ENCODE measurements around the gene ZBTB18.
"Not testable (repeated sequence)": the region's sequence is repeated elsewhere in the genome, so short reads cannot be mapped to it uniquely, and the experiment has no call there.

The ZBTB18 gene

GRCh38 chr1:244044423-244044822, 6.7 kb upstream of the ZBTB18 start:
- DNase-seq: no peak

- DNase-seq: not testable (repeated sequence)
These were observed 4.8 kb upstream of the ZBTB18 start for GRCh38 chr1:244046254-244046653.

GRCh38 chr1:244046907-244047611, 4.0 kb upstream of the ZBTB18 start:
- DNase-seq: peak; percentile 18

GRCh38 chr1:244047621-244048255, 3.3 kb upstream of the ZBTB18 start:
- DNase-seq: peak; percentile 84

- DNase-seq: peak; percentile 97
These were observed 2.6 kb upstream of the ZBTB18 start for GRCh38 chr1:244048256-244049161.

GRCh38 chr1:244049162-244050013, 1.7 kb upstream of the ZBTB18 start:
- peak; percentile 48 for DNase-seq

GRCh38 chr1:244050014-244050834, 859 bp upstream of the ZBTB18 start:
- DNase-seq: peak; percentile 58

- peak; percentile 70 for DNase-seq
These were observed 1.1 kb downstream of the ZBTB18 start for GRCh38 chr1:244052016-244052727.

- DNase-seq: peak; percentile 38
These were observed 1.7 kb downstream of the ZBTB18 start for GRCh38 chr1:244052728-244053312.

GRCh38 chr1:244053831-244054230, 2.7 kb downstream of the ZBTB18 start:
- no peak for DNase-seq

GRCh38 chr1:244054247-244054923, 3.3 kb downstream of the ZBTB18 start:
- DNase-seq: no peak

- DNase-seq: no peak
These were observed 3.8 kb downstream of the ZBTB18 start for GRCh38 chr1:244054924-244055263.

- DNase-seq: no peak
These were observed 5.5 kb downstream of the ZBTB18 start for GRCh38 chr1:244056577-244056976.

GRCh38 chr1:244057474-244058385, 6.6 kb downstream of the ZBTB18 start:
- DNase-seq: no peak

GRCh38 chr1:244060117-244060516, 9.0 kb downstream of the ZBTB18 start:
- DNase-seq: no peak

GRCh38 chr1:244060686-244061085, 9.6 kb downstream of the ZBTB18 start:
- no peak for DNase-seq

- no peak for DNase-seq
These were observed 11.2 kb downstream of the ZBTB18 start for GRCh38 chr1:244062156-244062725.

- no peak for DNase-seq
These were observed 12.4 kb downstream of the ZBTB18 start for GRCh38 chr1:244063498-244063897.

GRCh38 chr1:244064621-244065020, 13.5 kb downstream of the ZBTB18 start:
- DNase-seq: no peak
